ENCODE data around the gene REPIN1.

REPIN1 gene

GRCh38 chr7:150378853-150379440 is 10.3 kb downstream of the REPIN1 start, which contains the start of gene ZNF775:
Gene ZNF775, plus strand, starts transcription at chr7:150379330. Its CDS starts 9,141 bp downstream, at chr7:150388471.
- TF ChIP-seq, protein P1, sequence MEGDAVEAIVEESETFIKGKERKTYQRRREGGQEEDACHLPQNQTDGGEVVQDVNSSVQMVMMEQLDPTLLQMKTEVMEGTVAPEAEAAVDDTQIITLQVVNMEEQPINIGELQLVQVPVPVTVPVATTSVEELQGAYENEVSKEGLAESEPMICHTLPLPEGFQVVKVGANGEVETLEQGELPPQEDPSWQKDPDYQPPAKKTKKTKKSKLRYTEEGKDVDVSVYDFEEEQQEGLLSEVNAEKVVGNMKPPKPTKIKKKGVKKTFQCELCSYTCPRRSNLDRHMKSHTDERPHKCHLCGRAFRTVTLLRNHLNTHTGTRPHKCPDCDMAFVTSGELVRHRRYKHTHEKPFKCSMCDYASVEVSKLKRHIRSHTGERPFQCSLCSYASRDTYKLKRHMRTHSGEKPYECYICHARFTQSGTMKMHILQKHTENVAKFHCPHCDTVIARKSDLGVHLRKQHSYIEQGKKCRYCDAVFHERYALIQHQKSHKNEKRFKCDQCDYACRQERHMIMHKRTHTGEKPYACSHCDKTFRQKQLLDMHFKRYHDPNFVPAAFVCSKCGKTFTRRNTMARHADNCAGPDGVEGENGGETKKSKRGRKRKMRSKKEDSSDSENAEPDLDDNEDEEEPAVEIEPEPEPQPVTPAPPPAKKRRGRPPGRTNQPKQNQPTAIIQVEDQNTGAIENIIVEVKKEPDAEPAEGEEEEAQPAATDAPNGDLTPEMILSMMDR (IDR thresholded peaks at IDR 0.05; ENCODE audit: low read depth, low read length) = no peak
- no peak for TF ChIP-seq EZH2phosphoT487 (IDR thresholded peaks at IDR 0.05; ENCODE audit: low read depth)
- H3K4me1 ChIP-seq (ENCODE audit: low read length) = peaks cover 81% of the 10 kb centered on the region
- peak within 1 kb of the TSS; percentile 93 for H3K4me3 ChIP-seq (ENCODE audit: low read length)
- peak within 1 kb of the TSS; percentile 98 for H3K9ac ChIP-seq (ENCODE audit: low read length)
- peaks cover 79% of the 10 kb centered on the region for H3K79me2 ChIP-seq (ENCODE audit: low read length)
- H3K27ac ChIP-seq (ENCODE audit: low read length) = peak within 1 kb of the TSS; percentile 93
- H2AFZ ChIP-seq (ENCODE audit: low read depth, low read length) = no peak within 1 kb of the TSS
- H3K9me3 ChIP-seq (ENCODE audit: insufficient read depth, low read length) = no peaks in the 10 kb centered on the region
- H3K36me3 ChIP-seq (replicated peaks; ENCODE audit: low read depth, low read length) = peaks cover 13% of the 10 kb centered on the region
- peak within 1 kb of the TSS; percentile 95 for H3K4me2 ChIP-seq (ENCODE audit: low read length)
- H3K27me3 ChIP-seq (ENCODE audit: low read depth, low read length) = no peaks in the 10 kb centered on the region
- H4K20me1 ChIP-seq (ENCODE audit: insufficient read depth, low read length) = peaks cover 8% of the 10 kb centered on the region

GRCh38 chr7:150379441-150380379 is 11.1 kb downstream of the REPIN1 start:
- no peak for TF ChIP-seq EZH2phosphoT487 (IDR thresholded peaks at IDR 0.05; ENCODE audit: low read depth)
- TF ChIP-seq, protein P1 (IDR thresholded peaks at IDR 0.05; ENCODE audit: low read depth, low read length) = no peak
- Histone ChIP-seq H2AFZ (ENCODE audit: low read depth, low read length) (no peak overlapping the region), H3K4me1 (ENCODE audit: low read length) (peaks cover 82% of the 10 kb centered on the region)

DNA sequence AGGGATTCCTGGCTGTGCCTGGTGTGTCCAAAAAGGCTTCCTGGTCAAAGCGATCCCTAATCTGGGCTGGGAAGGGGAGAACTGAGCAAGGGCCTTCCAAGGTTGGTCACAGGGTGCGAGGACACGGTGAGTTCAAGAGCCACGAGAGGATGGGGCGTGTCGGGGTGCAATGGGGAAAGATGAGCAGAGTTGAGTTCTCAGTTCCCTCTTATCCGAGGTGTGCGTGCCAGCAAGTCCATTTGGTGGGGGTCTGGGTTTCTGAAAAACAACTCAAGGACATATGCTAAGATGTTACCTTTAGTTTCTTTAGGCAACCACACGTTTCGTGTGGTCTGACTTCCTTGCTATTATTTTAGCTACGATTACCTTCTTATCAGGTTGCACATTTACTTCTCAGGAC is 11.8 kb downstream of the REPIN1 start:
- Histone ChIP-seq H3K79me2 (ENCODE audit: low read length) (peaks cover 80% of the 10 kb centered on the region), H3K4me3 (ENCODE audit: low read length) (peak overlapping the region; percentile 93)

More at GRCh38 chr7:150379441-150380379, 11.1 kb downstream of the REPIN1 start:
- peak overlapping the region; percentile 95 for H3K4me2 ChIP-seq (ENCODE audit: low read length)
- H3K27ac ChIP-seq (ENCODE audit: low read length) = peak overlapping the region; percentile 79
- H3K79me2 ChIP-seq (ENCODE audit: low read length) = peaks cover 78% of the 10 kb centered on the region
- H3K27me3 ChIP-seq (ENCODE audit: low read depth, low read length) = no peaks in the 10 kb centered on the region
- 0 out of 2 replicates have a peak, but pooled peaks cover under 1% of the 10 kb centered on the region for H4K20me1 ChIP-seq (ENCODE audit: insufficient read depth, low read length)
- H3K36me3 ChIP-seq (replicated peaks; ENCODE audit: low read depth, low read length) = peaks cover 6% of the 10 kb centered on the region
- peak overlapping the region; percentile 93 for H3K4me3 ChIP-seq (ENCODE audit: low read length)
- peak overlapping the region; percentile 98 for H3K9ac ChIP-seq (ENCODE audit: low read length)
- H3K9me3 ChIP-seq (ENCODE audit: insufficient read depth, low read length) = no peaks in the 10 kb centered on the region

More for the DNA sequence above, 11.8 kb downstream of the REPIN1 start:
- Histone ChIP-seq H4K20me1 (ENCODE audit: insufficient read depth, low read length) (no peaks in the 10 kb centered on the region), H3K27me3 (ENCODE audit: low read depth, low read length) (no peaks in the 10 kb centered on the region), H3K27ac (ENCODE audit: low read length) (peak overlapping the region; percentile 79), H3K9me3 (ENCODE audit: insufficient read depth, low read length) (no peaks in the 10 kb centered on the region), H3K4me2 (ENCODE audit: low read length) (peak overlapping the region; percentile 95), H3K9ac (ENCODE audit: low read length) (peak overlapping the region; percentile 98), H3K36me3 (replicated peaks; ENCODE audit: low read depth, low read length) (peaks cover 3% of the 10 kb centered on the region), H2AFZ (ENCODE audit: low read depth, low read length) (no peak overlapping the region), H3K4me1 (ENCODE audit: low read length) (peaks cover 84% of the 10 kb centered on the region)
- TF ChIP-seq, protein P1 (IDR thresholded peaks at IDR 0.05; ENCODE audit: low read depth, low read length) = no peak
- TF ChIP-seq EZH2phosphoT487 (IDR thresholded peaks at IDR 0.05; ENCODE audit: low read depth) = no peak

Measured in OCI-LY3 (cell line).